IMR-90 (cell line): Measurements from ENCODE around the gene SYNPO2. TPM values are rescaled to one million over a fixed set of nuclear protein-coding genes. Genes with fewer than 3 reads are reported as not detected.

Experiments
- ATAC-seq: fragments of 200-7000 bp; cut with Tn5 transposase; 2 replicates; pipeline ENCODE4 v1.9.1; 2020; ENCODE audit warnings: low read depth, mild to moderate bottlenecking, moderate library complexity
- BruUV-seq: library from RNA; stranded (reverse); fragments of 400-500 nt; replicated peaks from 2 replicates; lab custom pipeline; 2021; lab: Mats Ljungman, UMichigan
- CTCF ChIA-PET: fragments of 300-600 bp; formaldehyde crosslinking; extraction: SDS; loops from one replicate; lab custom pipeline; 2021; ENCODE audit warnings: antibody characterized with exemption; lab: Yijun Ruan, JAX
- POLR2A ChIA-PET: fragments of 300-600 bp; sonication (Branson Sonifier 250); formaldehyde crosslinking; loops from one replicate; lab custom pipeline; 2022; ENCODE audit warnings: antibody characterized with exemption; ENCODE audit not compliant: unreplicated experiment; lab: Charles Lee
- DNase-seq: peaks from one replicate; pipeline ENCODE4 v3.0.0; 2013
- H2AFZ ChIP-seq: replicated peaks from 2 replicates; pipeline ENCODE3; 2013; ENCODE audit warnings: low read length, mild to moderate bottlenecking; ENCODE audit not compliant: poor library complexity
- H2AK5ac ChIP-seq: 2 replicates; pipeline ENCODE4 v1.6.1; 2013; ENCODE audit warnings: low read depth, low read length, inconsistent platforms
- H2AK9ac ChIP-seq: replicated peaks from 2 replicates; pipeline ENCODE3; 2013; ENCODE audit warnings: mild to moderate bottlenecking, low read depth, low read length, moderate library complexity; ENCODE audit not compliant: poor library complexity
- H2BK120ac ChIP-seq: 2 replicates; pipeline ENCODE4 v1.6.1; 2013; ENCODE audit warnings: low read depth, low read length, inconsistent platforms
- H2BK15ac ChIP-seq: 3 replicates; pipeline ENCODE4 v1.6.1; 2013; ENCODE audit warnings: low read depth, low read length, inconsistent platforms
- H2BK20ac ChIP-seq: 2 replicates; pipeline ENCODE4 v1.6.1; 2013; ENCODE audit warnings: low read depth, mild to moderate bottlenecking, inconsistent platforms, low read length, moderate library complexity
- H2BK5ac ChIP-seq: 2 replicates; pipeline ENCODE4 v1.6.1; 2013; ENCODE audit warnings: mild to moderate bottlenecking, low read depth, low read length, inconsistent platforms; ENCODE audit not compliant: poor library complexity, severe bottlenecking
- H3K14ac ChIP-seq: replicated peaks from 2 replicates; pipeline ENCODE4 v1.6.1; 2013; ENCODE audit warnings: low read depth, low read length, inconsistent platforms
- H3K18ac ChIP-seq: 2 replicates; pipeline ENCODE4 v1.6.1; 2013; ENCODE audit warnings: low read depth, low read length, control low read depth
- H3K23ac ChIP-seq: 2 replicates; pipeline ENCODE4 v1.6.1; 2013; ENCODE audit warnings: low read depth, low read length, inconsistent platforms
- H3K27ac ChIP-seq: 2 replicates; pipeline ENCODE4 v1.5.1; 2013; ENCODE audit warnings: mild to moderate bottlenecking, control low read depth, low read length; ENCODE audit not compliant: insufficient read depth
- H3K27me3 ChIP-seq: 2 replicates; pipeline ENCODE4 v1.6.1; 2013; ENCODE audit warnings: low read length; ENCODE audit not compliant: control insufficient read depth, insufficient read depth
- H3K36me3 ChIP-seq: 2 replicates; pipeline ENCODE4 v1.6.1; 2013; ENCODE audit warnings: low read length, mixed read lengths; ENCODE audit not compliant: control insufficient read depth, insufficient read depth
- H3K4ac ChIP-seq: 2 replicates; pipeline ENCODE4 v1.6.1; 2013; ENCODE audit warnings: low read depth, low read length, inconsistent platforms
- H3K4me1 ChIP-seq: 2 replicates; pipeline ENCODE4 v1.6.1; 2013; ENCODE audit warnings: low read length, mixed read lengths; ENCODE audit not compliant: control insufficient read depth, insufficient read depth
- H3K4me2 ChIP-seq: 2 replicates; pipeline ENCODE4 v1.6.1; 2013; ENCODE audit warnings: low read depth, mild to moderate bottlenecking, control low read depth, low read length, moderate library complexity
- H3K4me3 ChIP-seq: 2 replicates; pipeline ENCODE4 v1.5.1; 2013; ENCODE audit warnings: low read depth, mild to moderate bottlenecking, control low read depth, low read length, moderate library complexity; ENCODE audit not compliant: insufficient read depth
- H3K56ac ChIP-seq: 2 replicates; pipeline ENCODE4 v1.6.1; 2013; ENCODE audit warnings: low read length, inconsistent platforms; ENCODE audit not compliant: insufficient read depth; ENCODE audit errors: extremely low read depth
- H3K79me1 ChIP-seq, 2 experiments: 2 replicates each; pipeline ENCODE4 v1.6.1; 2013; ENCODE audit warnings: low read length in 2 of 2, inconsistent platforms in 1 of 2, low read depth in 1 of 2
- H3K9ac ChIP-seq: 2 replicates; pipeline ENCODE4 v1.6.1; 2013; ENCODE audit warnings: low read depth, low read length, control low read depth
- H3K9me1 ChIP-seq: 2 replicates; pipeline ENCODE4 v1.6.1; 2013; ENCODE audit warnings: low read length, inconsistent platforms; ENCODE audit not compliant: insufficient read depth
- H3K9me3 ChIP-seq: 2 replicates; pipeline ENCODE4 v1.6.1; 2013; ENCODE audit warnings: low read length; ENCODE audit not compliant: control insufficient read depth, insufficient read depth
- H4K20me1 ChIP-seq: 2 replicates; pipeline ENCODE4 v1.6.1; 2013; ENCODE audit warnings: low read length, inconsistent platforms; ENCODE audit not compliant: insufficient read depth
- H4K5ac ChIP-seq: 2 replicates; pipeline ENCODE4 v1.6.1; 2013; ENCODE audit warnings: mild to moderate bottlenecking, low read depth, low read length, control low read depth
- H4K8ac ChIP-seq, 2 experiments: 2 replicates each; pipeline ENCODE4 v1.6.1; 2013; ENCODE audit warnings: low read depth in 2 of 2, low read length in 2 of 2, control low read depth in 1 of 2, inconsistent platforms in 1 of 2
- H4K91ac ChIP-seq: 2 replicates; pipeline ENCODE4 v1.6.1; 2013; ENCODE audit warnings: low read depth, low read length, inconsistent platforms; ENCODE audit not compliant: insufficient read depth
- CHD1 ChIP-seq: IDR thresholded peaks from 2 replicates; pipeline ENCODE4 v1.6.1; 2012; ENCODE audit warnings: low read depth, low read length, improper control_type of control experiment
- WGBS, 2 experiments: methylation state at CpG; one replicate each; pipeline versions ENCODE4 v1.1.5 to v1.1.7; 2013; ENCODE audit warnings: missing lambda C conversion rate in 2 of 2; ENCODE audit not compliant: insufficient read length in 1 of 2; ENCODE audit errors: extremely low coverage in 2 of 2; 5-methylcytosine and 5-hydroxymethylcytosine counted together
- dilution Hi-C: fragments of 300-500 bp; cut with HindIII; formaldehyde crosslinking; loops from one replicate; pipeline ENCODE4 v1.14.3; 2018; ENCODE audit warnings: low sequenced_read_pairs; ENCODE audit not compliant: unreplicated experiment
- in situ Hi-C: fragments of 300-500 bp; cut with MboI; formaldehyde crosslinking; loops from 3 replicates; pipeline ENCODE4 v1.14.3; 2019; ENCODE audit warnings: low sequenced_read_pairs, inconsistent platforms, mixed read lengths
- intact Hi-C: fragments of 100-400 bp; cut with micrococcal nuclease; formaldehyde crosslinking; loops from 2 replicates; pipeline ENCODE4 v1.10.0; 2022
- polyA plus RNA-seq, 3 experiments: library from polyadenylated mRNA; depleted of rRNA; stranded (reverse); fragments of >200 nt; gene quantifications; 2 replicates each; pipeline ENCODE4 v1.2.3, GENCODE V29; 2012; ENCODE audit warnings: low replicate concordance in 1 of 3
- total RNA-seq: library from RNA; depleted of rRNA; stranded (reverse); fragments of >200 nt; gene quantifications from 2 replicates; pipeline ENCODE4 v1.2.3, GENCODE V29; 2012

SYNPO2 gene
- total and polyA plus RNA-seq, 2 of the 4 experiments (the other 2 are of a cell fraction): 0.99 to 1.8 TPM

GRCh38 chr4:118866442-118866841, 22.2 kb upstream of the SYNPO2 start:
- no TSS peak for BruUV-seq
- H4K20me1 ChIP-seq: no peaks in the 10 kb centered on the region
- ATAC-seq: no peak
- H3K9me3 ChIP-seq: no peaks in the 10 kb centered on the region
- H2BK5ac ChIP-seq: no peak overlapping the region
- H3K9me1 ChIP-seq: no peaks in the 10 kb centered on the region
- H3K27me3 ChIP-seq: no peaks in the 10 kb centered on the region
- no peak overlapping the region; the same call in 1 of the 2 replicates for H2AK5ac ChIP-seq
- no peak overlapping the region; the same call in 1 of the 2 replicates for H4K5ac ChIP-seq
- H3K18ac ChIP-seq: no peak overlapping the region
- intact Hi-C loops (no loop called here), in situ Hi-C loops (no loop called here), dilution Hi-C loops (no loop called here)
- H3K27ac ChIP-seq: no peak overlapping the region
- ChIA-PET POLR2A (no interaction called here), CTCF (no interaction called here)
- H3K56ac ChIP-seq: no peak overlapping the region
- no peak overlapping the region for H3K4me2 ChIP-seq
- H3K4me3 ChIP-seq: no peak overlapping the region
- H3K9ac ChIP-seq: no peak overlapping the region
- no peak overlapping the region for H3K23ac ChIP-seq
- no peak overlapping the region for H2BK120ac ChIP-seq
- H4K8ac ChIP-seq: no peak overlapping the region
- TF ChIP-seq CHD1: no peak
- no peaks in the 10 kb centered on the region for H3K36me3 ChIP-seq
- H2AFZ ChIP-seq: no peak overlapping the region
- H3K79me1 ChIP-seq: no peaks in the 10 kb centered on the region
- no peak for DNase-seq
- WGBS, 2 experiments: no CpG with 5 or more reads among the region's 1 CpG
- no peak overlapping the region for H4K91ac ChIP-seq
- H2BK20ac ChIP-seq: no peak overlapping the region
- H3K14ac ChIP-seq: no peak overlapping the region
- no peaks in the 10 kb centered on the region for H3K4me1 ChIP-seq
- no peak overlapping the region for H2AK9ac ChIP-seq
- no peak overlapping the region for H2BK15ac ChIP-seq
- H3K4ac ChIP-seq: no peak overlapping the region
